Measurements from ENCODE around the gene RNLS.

- TF ChIP-seq ZNF302 (tag by site-specific recombination; IDR thresholded peaks at IDR 0.05; ENCODE audit: low read depth) (no peak), CTCF (tag by site-specific recombination; IDR thresholded peaks at IDR 0.05) (no peak), ZBTB48 (tag by site-specific recombination; IDR thresholded peaks at IDR 0.05) (no peak), ZNF610 (tag by site-specific recombination; IDR thresholded peaks at IDR 0.05; ENCODE audit: borderline replicate concordance) (no peak), KLF17 (tag by site-specific recombination; IDR thresholded peaks at IDR 0.05) (no peak), SALL2 (tag by site-specific recombination; IDR thresholded peaks at IDR 0.05; ENCODE audit: borderline replicate concordance) (no peak), ZBTB49 (tag by site-specific recombination; IDR thresholded peaks at IDR 0.05; ENCODE audit: low read depth) (no peak), ZNF26 (tag by site-specific recombination; IDR thresholded peaks at IDR 0.05) (no peak), ZNF350 (tag by site-specific recombination; IDR thresholded peaks at IDR 0.05) (no peak), SP2 (tag by site-specific recombination; IDR thresholded peaks at IDR 0.05) (no peak), ZNF629 (tag by site-specific recombination; IDR thresholded peaks at IDR 0.05) (no peak), ZNF600 (tag by site-specific recombination; IDR thresholded peaks at IDR 0.05) (no peak)
Measured at GRCh38 chr10:88557658-88558057, 25.5 kb downstream of the RNLS start.
